Upper lobe of left lung (tissue), 6 donors: ENCODE data around the gene LMO1. TPM values are rescaled to one million over a fixed set of nuclear protein-coding genes. Genes with fewer than 3 reads are reported as not detected.

Source experiments
- ATAC-seq, 2 donors: fragments of 200-7000 bp; cut with Tn5 transposase; one replicate each; pipeline ENCODE4 v1.9.1; 2022; ENCODE audit warnings: mild to moderate bottlenecking in 2 of 2, moderate library complexity in 2 of 2; ENCODE audit not compliant: low FRiP score in 2 of 2
- DNase-seq, 2 donors: peaks; one replicate each; pipeline ENCODE4 v3.0.0-alpha.2; 2019 to 2020
- H3K27ac ChIP-seq, 4 donors: fragments of 200-600 bp; sonication (generic); one replicate each; pipeline ENCODE4 v1.5.1; 2016 to 2019
- H3K27me3 ChIP-seq, 4 donors: fragments of 200-600 bp; sonication (generic); one replicate each; pipeline ENCODE4 v1.5.1; 2017 to 2019
- H3K36me3 ChIP-seq, 4 donors: fragments of 200-600 bp; sonication (generic); one replicate each; pipeline ENCODE4 v1.5.1; 2016 to 2019
- H3K4me1 ChIP-seq, 4 donors: fragments of 200-600 bp; sonication (generic); one replicate each; pipeline ENCODE4 v1.5.1; 2018 to 2019
- H3K4me3 ChIP-seq, 4 donors: fragments of 200-600 bp; sonication (generic); one replicate each; pipeline ENCODE4 v1.5.1; 2017 to 2019; ENCODE audit warnings: mild to moderate bottlenecking in 2 of 4, moderate library complexity in 1 of 4
- H3K9me3 ChIP-seq, 4 donors: fragments of 200-600 bp; sonication (generic); one replicate each; pipeline ENCODE4 v1.5.1; 2018 to 2019
- EP300 ChIP-seq, 4 donors: sonication (generic); formaldehyde crosslinking; IDR thresholded peaks; one replicate each; pipeline ENCODE4 v1.5.1; 2017; ENCODE audit warnings: antibody characterized with exemption in 4 of 4, control low read depth in 2 of 4
- POLR2A ChIP-seq, 4 donors: fragments of 450-650 bp; IDR thresholded peaks; one replicate each; pipeline ENCODE4 v1.5.1; 2016 to 2017; ENCODE audit warnings: antibody characterized with exemption in 4 of 4, mild to moderate bottlenecking in 2 of 4
- POLR2AphosphoS5 ChIP-seq, 2 donors: sonication (generic); formaldehyde crosslinking; IDR thresholded peaks; one replicate each; pipeline ENCODE4 v1.5.1; 2017; ENCODE audit warnings: antibody characterized with exemption in 2 of 2
- WGBS, 2 donors: methylation state at CpG; one replicate each; pipeline ENCODE4 v1.1.5; 2017 to 2018; 5-methylcytosine and 5-hydroxymethylcytosine counted together
- total RNA-seq, 6 donors: library from RNA; depleted of rRNA in 4 of 6; stranded (reverse); fragments of >200 nt in 4 of 6; gene quantifications; one replicate each; pipeline versions ENCODE4 v1.1.0 to v1.2.1, GENCODE V29; 2016 to 2021
- TF ChIP-seq, protein P1 (sequence below), 6 experiments: fragments of 450-650 bp in 4 of 6; fragments of 200-600 bp in 2 of 6; sonication (generic) in 2 of 6; IDR thresholded peaks; one replicate each; pipeline ENCODE4 v1.5.1; 2016 to 2019; ENCODE audit warnings: antibody characterized with exemption in 6 of 6
- donor health status: DM: no; HTN: no; CAD: no; lungs with moderate emphysema.
- donor health status: DM: no; HTN: yes; CAD: no; lungs with severe emphysema.

LMO1 gene
- total RNA-seq, 6 donors from 2014 or later: 0.79 to 2.1 TPM; not detected in 4

DNA sequence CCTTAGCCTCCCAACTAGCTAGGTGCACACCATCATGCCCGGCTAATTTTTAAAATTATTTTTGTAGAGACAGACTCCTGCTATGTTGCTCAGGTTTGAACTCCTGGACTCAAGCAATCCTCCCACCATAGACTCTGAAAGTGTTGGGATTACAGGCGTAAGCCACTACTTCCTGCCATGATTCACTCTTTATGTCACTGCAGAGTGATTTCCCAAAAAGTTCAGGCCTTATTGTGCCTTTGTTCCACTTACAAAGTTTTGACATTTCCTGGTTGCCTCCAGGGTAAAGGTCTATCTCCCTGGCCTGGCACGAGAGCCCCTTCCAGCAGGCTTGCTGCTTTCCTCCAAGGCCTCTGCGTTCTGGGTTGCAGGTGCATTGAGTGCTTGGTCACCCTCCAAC, 50.3 kb downstream of the LMO1 start:
- no peak overlapping the region for H3K27ac ChIP-seq
- peak in 1 of 2 donors; percentile 27 for ATAC-seq
- TF ChIP-seq POLR2A (IDR thresholded peaks at IDR 0.05): no peak
- no peak for TF ChIP-seq POLR2AphosphoS5 (IDR thresholded peaks at IDR 0.05)
- peak in 1 of 4 donors; percentile 35 for TF ChIP-seq EP300 (IDR thresholded peaks at IDR 0.05)
- TF ChIP-seq, protein P1, sequence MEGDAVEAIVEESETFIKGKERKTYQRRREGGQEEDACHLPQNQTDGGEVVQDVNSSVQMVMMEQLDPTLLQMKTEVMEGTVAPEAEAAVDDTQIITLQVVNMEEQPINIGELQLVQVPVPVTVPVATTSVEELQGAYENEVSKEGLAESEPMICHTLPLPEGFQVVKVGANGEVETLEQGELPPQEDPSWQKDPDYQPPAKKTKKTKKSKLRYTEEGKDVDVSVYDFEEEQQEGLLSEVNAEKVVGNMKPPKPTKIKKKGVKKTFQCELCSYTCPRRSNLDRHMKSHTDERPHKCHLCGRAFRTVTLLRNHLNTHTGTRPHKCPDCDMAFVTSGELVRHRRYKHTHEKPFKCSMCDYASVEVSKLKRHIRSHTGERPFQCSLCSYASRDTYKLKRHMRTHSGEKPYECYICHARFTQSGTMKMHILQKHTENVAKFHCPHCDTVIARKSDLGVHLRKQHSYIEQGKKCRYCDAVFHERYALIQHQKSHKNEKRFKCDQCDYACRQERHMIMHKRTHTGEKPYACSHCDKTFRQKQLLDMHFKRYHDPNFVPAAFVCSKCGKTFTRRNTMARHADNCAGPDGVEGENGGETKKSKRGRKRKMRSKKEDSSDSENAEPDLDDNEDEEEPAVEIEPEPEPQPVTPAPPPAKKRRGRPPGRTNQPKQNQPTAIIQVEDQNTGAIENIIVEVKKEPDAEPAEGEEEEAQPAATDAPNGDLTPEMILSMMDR (IDR thresholded peaks at IDR 0.05): no peak

DNA sequence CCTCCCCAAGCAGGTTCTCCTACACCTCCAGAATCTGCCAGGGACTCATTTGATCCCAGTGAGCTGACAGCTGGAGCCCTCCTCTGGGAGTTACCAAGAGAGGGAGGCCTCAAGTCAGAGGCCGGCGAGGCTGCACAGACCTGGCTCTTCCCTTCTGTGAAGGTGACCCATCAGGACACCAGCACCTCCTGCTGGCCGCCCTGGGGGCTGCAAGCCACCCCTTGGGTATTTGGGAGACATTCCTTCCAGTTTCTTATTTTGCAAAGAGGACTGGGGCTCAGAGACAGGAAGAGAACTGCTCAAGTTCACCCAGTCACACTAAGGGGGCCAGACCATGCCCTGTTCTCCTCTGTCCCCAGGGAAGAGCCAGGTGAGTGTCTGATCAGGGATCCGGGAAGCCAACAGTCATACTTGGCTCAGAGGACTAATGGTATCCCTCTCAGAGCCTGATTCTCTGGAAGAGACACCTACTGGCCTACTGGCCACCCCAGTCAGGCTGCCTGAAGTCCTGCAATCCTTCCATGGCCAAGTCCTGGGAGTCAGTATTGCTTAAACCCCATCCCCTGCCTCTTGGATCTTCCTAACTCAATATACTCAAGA, 54.4 kb downstream of the LMO1 start:
- ATAC-seq: peak in 1 of 2 donors; percentile 43
- peak in 1 of 2 donors; percentile 86 for DNase-seq
- no peaks in the 10 kb centered on the region for H3K27me3 ChIP-seq
- peaks cover 0 to 14% (median 8%) of the 10 kb centered on the region in 4 donors for H3K4me1 ChIP-seq
- no peak overlapping the region for H3K27ac ChIP-seq
- WGBS, 2 donors: 58% methylated on average over 4 of the region's 4 CpGs; no CpG with 5 or more reads in 1 of the 2 donors
- TF ChIP-seq, protein P1 (IDR thresholded peaks at IDR 0.05): peak in 4 of 6 experiments; percentile 29 to 43 (median 33)
- no peak for TF ChIP-seq POLR2AphosphoS5 (IDR thresholded peaks at IDR 0.05)
- no peak overlapping the region for H3K4me3 ChIP-seq
- no peaks in the 10 kb centered on the region for H3K9me3 ChIP-seq
- H3K36me3 ChIP-seq: no peaks in the 10 kb centered on the region

More for the DNA sequence above, 50.3 kb downstream of the LMO1 start:
- Histone ChIP-seq H3K4me1 (no peaks in the 10 kb centered on the region), H3K4me3 (no peak overlapping the region), H3K36me3 (no peaks in the 10 kb centered on the region), H3K9me3 (no peaks in the 10 kb centered on the region), H3K27me3 (no peaks in the 10 kb centered on the region)
- no peak for DNase-seq
- 68 to 85% methylated on average over 4 of the region's 4 CpGs for WGBS, 2 donors

DNA sequence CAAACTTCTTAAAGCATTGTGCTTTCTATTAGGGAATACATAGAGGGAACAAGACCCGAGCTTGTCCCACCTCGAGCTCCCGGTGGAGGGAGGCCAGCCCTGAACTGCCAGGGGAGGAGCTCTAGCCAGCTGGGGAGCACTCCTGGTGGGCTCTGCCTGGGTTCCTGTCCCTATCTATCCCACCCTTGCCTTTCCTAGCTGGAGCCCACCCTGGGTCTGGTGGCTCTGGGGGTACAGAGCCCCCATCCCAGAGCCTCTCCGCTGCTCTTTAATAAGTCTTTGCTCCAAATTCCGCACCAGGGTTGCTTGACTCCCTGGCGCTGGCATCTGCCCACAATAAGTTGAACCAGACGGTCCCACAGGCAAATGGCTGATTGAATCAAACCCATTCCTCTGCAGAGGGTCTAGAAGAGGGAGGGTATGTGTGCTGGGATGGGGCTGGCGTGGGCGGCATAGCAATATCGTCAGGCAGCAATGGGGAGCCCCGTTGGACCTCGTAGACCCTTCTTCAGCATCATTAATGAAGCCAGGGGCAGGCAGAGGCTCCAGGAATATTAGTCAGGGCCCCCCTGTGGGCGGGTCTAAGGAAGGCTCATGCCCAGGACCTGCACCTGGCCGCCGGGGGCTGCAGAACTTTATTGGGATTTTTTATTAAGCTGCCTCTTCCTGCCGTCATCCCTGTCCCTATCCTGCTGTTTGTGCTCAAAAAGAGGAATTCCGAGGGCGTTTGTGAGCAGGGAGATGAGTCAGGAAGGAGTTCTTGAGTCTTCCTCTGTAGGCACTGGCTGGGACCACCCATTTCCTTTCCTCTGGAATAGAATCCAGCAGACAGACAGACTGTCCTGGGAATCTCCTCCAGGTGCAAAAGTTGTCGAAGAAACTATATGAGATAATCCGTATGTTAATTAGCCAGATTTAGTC, 56.3 kb downstream of the LMO1 start:
- Histone ChIP-seq H3K4me3 (peak overlapping the region in 2 of 4 donors; percentile 8 to 30), H3K9me3 (no peaks in the 10 kb centered on the region), H3K4me1 (peaks cover 0 to 14% (median 8%) of the 10 kb centered on the region in 4 donors), H3K27ac (peak overlapping the region in 3 of 4 donors; percentile 27 to 77 (median 36)), H3K27me3 (no peaks in the 10 kb centered on the region), H3K36me3 (no peaks in the 10 kb centered on the region)
- 45 to 48% methylated on average over 9 to 20 of the region's 20 CpGs for WGBS, 2 donors
- TF ChIP-seq POLR2A (IDR thresholded peaks at IDR 0.05) (no peak), POLR2AphosphoS5 (IDR thresholded peaks at IDR 0.05) (no peak), EP300 (IDR thresholded peaks at IDR 0.05) (no peak)
- TF ChIP-seq, protein P1 (IDR thresholded peaks at IDR 0.05): no peak
- no peak for ATAC-seq
- DNase-seq: no peak

DNA sequence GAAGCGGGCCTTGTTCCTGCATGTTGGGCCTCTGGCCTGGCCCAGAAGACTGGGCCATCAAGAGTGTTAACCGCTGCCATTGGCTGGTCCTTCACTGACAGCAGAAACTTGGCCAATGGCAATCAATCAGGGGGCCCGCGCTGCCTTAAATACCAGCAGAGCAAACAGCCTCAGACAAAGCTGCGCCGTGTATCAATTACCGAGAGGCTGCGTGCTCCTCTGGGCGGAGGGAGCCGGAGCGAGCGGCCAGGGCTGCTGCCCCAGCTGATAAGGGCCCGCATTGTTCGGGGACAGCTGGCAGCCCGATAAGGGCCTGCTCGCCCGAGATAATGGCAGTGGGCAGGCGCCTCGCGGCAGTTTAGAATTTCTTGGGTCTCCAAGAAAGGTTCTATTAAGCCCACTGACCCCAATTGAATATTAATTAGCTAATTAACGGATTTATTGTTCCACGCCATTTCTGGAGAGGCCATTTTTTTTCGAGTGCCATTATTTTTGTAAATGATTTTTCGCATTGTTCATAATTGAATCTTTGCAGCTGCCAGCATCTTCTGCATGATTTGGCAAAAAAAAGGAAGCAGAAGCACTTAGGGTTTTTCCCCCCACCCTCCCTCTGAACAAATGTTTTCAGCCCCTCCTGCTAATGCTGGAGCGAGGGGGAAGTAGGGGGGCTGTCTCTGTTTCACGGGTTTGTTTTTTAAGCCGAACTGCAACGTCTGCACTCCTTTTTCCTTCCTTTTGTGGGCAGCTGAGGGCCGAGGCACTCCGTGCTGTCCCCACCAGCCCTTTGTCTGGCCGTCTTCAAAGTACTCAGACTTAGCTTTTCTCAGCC, 57.2 kb downstream of the LMO1 start:
- no peaks in the 10 kb centered on the region for H3K36me3 ChIP-seq
- no peak for DNase-seq
- TF ChIP-seq POLR2AphosphoS5 (IDR thresholded peaks at IDR 0.05) (no peak), EP300 (IDR thresholded peaks at IDR 0.05) (no peak), POLR2A (IDR thresholded peaks at IDR 0.05) (no peak)
- TF ChIP-seq, protein P1 (IDR thresholded peaks at IDR 0.05): no peak
- peak overlapping the region in 2 of 4 donors; percentile 36 to 77 for H3K27ac ChIP-seq
- H3K4me3 ChIP-seq: peak overlapping the region in 2 of 4 donors; percentile 8 to 30
- H3K9me3 ChIP-seq: no peaks in the 10 kb centered on the region
- WGBS, 2 donors: 22 to 23% methylated on average over 17 to 31 of the region's 31 CpGs
- peaks cover 0 to 14% (median 11%) of the 10 kb centered on the region in 4 donors for H3K4me1 ChIP-seq
- ATAC-seq: peak; percentile 42 to 74
- no peaks in the 10 kb centered on the region for H3K27me3 ChIP-seq
